Esophagus muscularis mucosa (tissue), 3 donors: Measurements from ENCODE around the gene MYLK.

ENCODE experiments used
- POLR2A ChIP-seq: fragments of 450-650 bp; IDR thresholded peaks from one replicate; pipeline ENCODE4 v1.6.1; 2017; ENCODE audit warnings: antibody characterized with exemption, moderate library complexity, mild to moderate bottlenecking, low read depth
- TF ChIP-seq, protein P1 (sequence below), 3 experiments: fragments of 200-600 bp in 2 of 3; fragments of 450-650 bp in 1 of 3; sonication (generic) in 2 of 3; IDR thresholded peaks; one replicate each; pipeline ENCODE4 v1.5.1; 2017 to 2019; ENCODE audit warnings: antibody characterized with exemption in 3 of 3, mild to moderate bottlenecking in 2 of 3, moderate library complexity in 1 of 3

DNA sequence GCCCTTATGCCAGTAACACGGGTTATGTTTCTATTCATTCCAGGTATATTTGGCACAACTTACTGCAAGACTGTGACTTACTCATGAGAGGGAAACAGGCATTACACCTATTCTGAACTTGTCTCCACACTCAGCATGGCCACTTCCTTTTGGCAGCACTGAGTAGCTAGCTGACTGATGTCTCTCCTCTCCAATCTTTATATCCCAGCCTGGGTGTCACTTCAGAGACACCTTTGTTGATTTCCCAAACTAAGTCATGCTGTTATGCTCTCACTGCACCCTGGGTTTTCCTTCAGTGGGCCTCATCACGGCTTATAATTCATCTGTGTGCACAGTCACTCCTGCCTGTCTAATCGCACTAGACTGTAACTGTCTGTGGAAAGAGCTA is 114.8 kb downstream of the MYLK start:
- TF ChIP-seq POLR2A, result no peak
- TF ChIP-seq, protein P1, sequence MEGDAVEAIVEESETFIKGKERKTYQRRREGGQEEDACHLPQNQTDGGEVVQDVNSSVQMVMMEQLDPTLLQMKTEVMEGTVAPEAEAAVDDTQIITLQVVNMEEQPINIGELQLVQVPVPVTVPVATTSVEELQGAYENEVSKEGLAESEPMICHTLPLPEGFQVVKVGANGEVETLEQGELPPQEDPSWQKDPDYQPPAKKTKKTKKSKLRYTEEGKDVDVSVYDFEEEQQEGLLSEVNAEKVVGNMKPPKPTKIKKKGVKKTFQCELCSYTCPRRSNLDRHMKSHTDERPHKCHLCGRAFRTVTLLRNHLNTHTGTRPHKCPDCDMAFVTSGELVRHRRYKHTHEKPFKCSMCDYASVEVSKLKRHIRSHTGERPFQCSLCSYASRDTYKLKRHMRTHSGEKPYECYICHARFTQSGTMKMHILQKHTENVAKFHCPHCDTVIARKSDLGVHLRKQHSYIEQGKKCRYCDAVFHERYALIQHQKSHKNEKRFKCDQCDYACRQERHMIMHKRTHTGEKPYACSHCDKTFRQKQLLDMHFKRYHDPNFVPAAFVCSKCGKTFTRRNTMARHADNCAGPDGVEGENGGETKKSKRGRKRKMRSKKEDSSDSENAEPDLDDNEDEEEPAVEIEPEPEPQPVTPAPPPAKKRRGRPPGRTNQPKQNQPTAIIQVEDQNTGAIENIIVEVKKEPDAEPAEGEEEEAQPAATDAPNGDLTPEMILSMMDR (IDR thresholded peaks at IDR 0.05), result no peak
